CD14-positive monocyte (primary cell): ENCODE measurements around the gene EXOC6. TPM values are rescaled to one million over a fixed set of nuclear protein-coding genes. Genes with fewer than 3 reads are reported as not detected.

Source experiments
- DNase-seq, 3 donors: peaks; one replicate each; pipeline ENCODE4 v3.0.0-alpha.2; 2011 to 2022
- H2AFZ ChIP-seq: 2 replicates; pipeline ENCODE4 v1.6.0; 2012; ENCODE audit warnings: mild to moderate bottlenecking, low read depth, low read length, inconsistent platforms; ENCODE audit not compliant: insufficient read depth, poor library complexity, severe bottlenecking
- H3K27ac ChIP-seq, 2 donors: 1 replicate in 1 of 2; 2 replicates in 1 of 2; pipeline ENCODE4 v1.5.1; 2012 to 2013; ENCODE audit warnings: low read length in 2 of 2, control low read depth in 1 of 2, inconsistent platforms in 1 of 2, low read depth in 1 of 2, mild to moderate bottlenecking in 1 of 2
- H3K27me3 ChIP-seq, 2 donors: one replicate each; pipeline versions ENCODE4 v1.6.0 to v1.6.1; 2011 to 2013; ENCODE audit warnings: low read length in 2 of 2; ENCODE audit not compliant: control insufficient read depth in 2 of 2, insufficient read depth in 2 of 2
- H3K36me3 ChIP-seq, 2 donors: replicated peaks in 1 of 2; 1 replicate in 1 of 2; 2 replicates in 1 of 2; pipeline versions ENCODE4 v1.5.1 to v1.6.1; 2012 to 2013; ENCODE audit warnings: low read length in 2 of 2, control low read depth in 1 of 2, inconsistent platforms in 1 of 2, mild to moderate bottlenecking in 1 of 2; ENCODE audit not compliant: insufficient read depth in 2 of 2, control insufficient read depth in 1 of 2
- H3K4me1 ChIP-seq, 2 donors: 1 replicate in 1 of 2; 2 replicates in 1 of 2; pipeline versions ENCODE4 v1.5.1 to v1.6.1; 2012 to 2013; ENCODE audit warnings: low read length in 2 of 2, control low read depth in 1 of 2, inconsistent platforms in 1 of 2, mild to moderate bottlenecking in 1 of 2, moderate library complexity in 1 of 2; ENCODE audit not compliant: insufficient read depth in 2 of 2, control insufficient read depth in 1 of 2
- H3K4me2 ChIP-seq: replicated peaks from 2 replicates; pipeline ENCODE3; 2012; ENCODE audit warnings: low read length, moderate library complexity, mild to moderate bottlenecking; ENCODE audit not compliant: poor library complexity, severe bottlenecking; ENCODE audit errors: extremely low read depth
- H3K4me3 ChIP-seq, 3 experiments: fragments of 200-600 bp in 1 of 3; sonication (generic) in 1 of 3; replicated peaks in 1 of 3; 1 replicate in 2 of 3; 2 replicates in 1 of 3; pipeline ENCODE4 v1.5.1; 2011 to 2013; ENCODE audit warnings: low read length in 3 of 3, mild to moderate bottlenecking in 3 of 3, control low read depth in 2 of 3, low read depth in 2 of 3, inconsistent platforms in 1 of 3, moderate library complexity in 1 of 3
- H3K79me2 ChIP-seq: 2 replicates; pipeline ENCODE4 v1.6.0; 2012; ENCODE audit warnings: mild to moderate bottlenecking, control low read depth, inconsistent platforms, low read length, moderate library complexity; ENCODE audit not compliant: insufficient read depth
- H3K9ac ChIP-seq: 2 replicates; pipeline ENCODE4 v1.6.0; 2017; ENCODE audit warnings: low read length, mild to moderate bottlenecking; ENCODE audit not compliant: insufficient read depth, poor library complexity, severe bottlenecking
- H3K9me3 ChIP-seq, 2 donors: replicated peaks in 1 of 2; 1 replicate in 1 of 2; 2 replicates in 1 of 2; pipeline versions ENCODE4 v1.5.1 to v1.6.1; 2012 to 2013; ENCODE audit warnings: low read length in 2 of 2, control low read depth in 1 of 2; ENCODE audit not compliant: control insufficient read depth in 1 of 2, insufficient read depth in 1 of 2
- H4K20me1 ChIP-seq: 2 replicates; pipeline ENCODE4 v1.6.0; 2012; ENCODE audit warnings: mild to moderate bottlenecking, low read length, control low read depth, moderate library complexity; ENCODE audit not compliant: insufficient read depth
- H3K27ac Mint-ChIP-seq, 7 donors: one replicate each; pipeline ENCODE4 v1.8.0; 2020; ENCODE audit warnings: mild to moderate bottlenecking in 7 of 7, mixed read lengths in 7 of 7, moderate library complexity in 6 of 7, inconsistent platforms in 2 of 7
- H3K27me3 Mint-ChIP-seq, 3 donors: one replicate each; pipeline ENCODE4 v1.8.0; 2021 to 2022; ENCODE audit warnings: low read depth in 3 of 3, mild to moderate bottlenecking in 3 of 3, mixed read lengths in 3 of 3, moderate library complexity in 3 of 3, inconsistent platforms in 1 of 3
- H3K36me3 Mint-ChIP-seq, 2 donors: one replicate each; pipeline ENCODE4 v1.8.0; 2020; ENCODE audit warnings: mixed read lengths in 2 of 2, inconsistent platforms in 1 of 2, mild to moderate bottlenecking in 1 of 2
- H3K4me1 Mint-ChIP-seq: one replicate; pipeline ENCODE4 v1.8.0; 2020; ENCODE audit warnings: mild to moderate bottlenecking, mixed read lengths
- H3K4me3 Mint-ChIP-seq, 2 donors: one replicate each; pipeline ENCODE4 v1.8.0; 2020; ENCODE audit warnings: mild to moderate bottlenecking in 2 of 2, mixed read lengths in 2 of 2, moderate library complexity in 1 of 2
- H3K9me3 Mint-ChIP-seq, 7 donors: one replicate each; pipeline ENCODE4 v1.8.0; 2020 to 2022; ENCODE audit warnings: mixed read lengths in 7 of 7, mild to moderate bottlenecking in 6 of 7, moderate library complexity in 6 of 7, inconsistent platforms in 2 of 7
- CTCF ChIP-seq: fragments of 200-600 bp; IDR thresholded peaks from one replicate; pipeline ENCODE4 v1.8.0; 2022; ENCODE audit warnings: antibody characterized with exemption, mild to moderate bottlenecking
- WGBS: methylation state at CpG from one replicate; pipeline ENCODE4 v1.1.5; 2013; ENCODE audit warnings: missing lambda C conversion rate; ENCODE audit not compliant: insufficient coverage; 5-methylcytosine and 5-hydroxymethylcytosine counted together
- intact Hi-C, 2 donors: fragments of 100-400 bp; cut with micrococcal nuclease; formaldehyde crosslinking; loops; one replicate each; pipeline versions ENCODE4 v1.15.0 to v1.15.1; 2023
- polyA plus RNA-seq, 3 donors: library from polyadenylated mRNA; depleted of rRNA in 1 of 3; unstranded in 2 of 3; stranded (reverse) in 1 of 3; fragments of 300-500 nt in 2 of 3; fragments of >200 nt in 1 of 3; fragmentation: Illumina TruSeq in 2 of 3; gene quantifications; 1 replicate in 2 of 3; 2 replicates in 1 of 3; pipeline ENCODE4 v1.2.3, GENCODE V29; 2012 to 2021

EXOC6 gene
- polyA plus RNA-seq, 3 donors: 7.5 to 9.6 (median 8.3) TPM

GRCh38 chr10:93069245-93069561 lies 220.9 kb downstream of the EXOC6 start:
- Histone ChIP-seq H3K27ac (no peak overlapping the region), H3K36me3 (no peaks in the 10 kb centered on the region), H3K27me3 (peaks cover 80 to 96% of the 10 kb centered on the region in 2 donors), H3K4me1 (peaks cover 16 to 23% of the 10 kb centered on the region in 2 donors), H3K4me2 (no peak overlapping the region), H2AFZ (no peak overlapping the region), H3K9ac (no peak overlapping the region), H3K9me3 (peaks cover 0 to 62% of the 10 kb centered on the region in 2 donors), H4K20me1 (no peaks in the 10 kb centered on the region), H3K4me3 (no peak overlapping the region), H3K79me2 (no peaks in the 10 kb centered on the region)
- Mint-ChIP-seq H3K4me3 (peak overlapping the region in 1 of 2 donors; percentile 91), H3K27ac (no peak overlapping the region), H3K36me3 (peaks cover under 1 to 17% of the 10 kb centered on the region in 2 donors), H3K4me1 (peaks cover 27% of the 10 kb centered on the region), H3K27me3 (peaks cover 88 to 99% (median 99%) of the 10 kb centered on the region in 3 donors), H3K9me3 (peaks cover 0 to 16% (median 3%) of the 10 kb centered on the region in 7 donors)
- intact Hi-C loops: no loop called here
- WGBS: 42% methylated on average over 2 of the region's 10 CpGs
- no peak for DNase-seq
- TF ChIP-seq CTCF: no peak

GRCh38 chr10:93070378-93071176 lies 222.3 kb downstream of the EXOC6 start:
- peaks cover 0 to 16% (median 4%) of the 10 kb centered on the region in 7 donors for H3K9me3 Mint-ChIP-seq
- H3K9me3 ChIP-seq: peaks cover 5 to 62% of the 10 kb centered on the region in 2 donors
- H4K20me1 ChIP-seq: no peaks in the 10 kb centered on the region
- H3K4me3 ChIP-seq: no peak overlapping the region
- H3K4me1 Mint-ChIP-seq: peaks cover 33% of the 10 kb centered on the region
- intact Hi-C loops: no loop called here
- H3K27ac ChIP-seq: no peak overlapping the region
- no peak overlapping the region for H3K9ac ChIP-seq
- 73% methylated on average over 5 of the region's 5 CpGs for WGBS
- H3K27ac Mint-ChIP-seq: no peak overlapping the region
- H3K36me3 Mint-ChIP-seq: peaks cover 5 to 14% of the 10 kb centered on the region in 2 donors
- peaks cover 79 to 96% of the 10 kb centered on the region in 2 donors for H3K27me3 ChIP-seq
- H3K27me3 Mint-ChIP-seq: peaks cover 88 to 99% (median 99%) of the 10 kb centered on the region in 3 donors
- peak overlapping the region in 1 of 2 donors; percentile 85 for H3K4me3 Mint-ChIP-seq
- H3K36me3 ChIP-seq: no peaks in the 10 kb centered on the region
- no peak overlapping the region for H3K4me2 ChIP-seq
- peaks cover 23 to 35% of the 10 kb centered on the region in 2 donors for H3K4me1 ChIP-seq
- no peak for TF ChIP-seq CTCF
- DNase-seq: no peak
- no peaks in the 10 kb centered on the region for H3K79me2 ChIP-seq
- H2AFZ ChIP-seq: no peak overlapping the region
